Prostate gland (tissue), 2 donors: ENCODE results near the gene BTAF1. TPM values are rescaled to one million over a fixed set of nuclear protein-coding genes. Genes with fewer than 3 reads are reported as not detected.

Experiments
- DNase-seq: peaks from one replicate; pipeline ENCODE4 v3.0.0-alpha.2; 2019; ENCODE audit warnings: low spot score
- H3K27ac ChIP-seq, 2 donors: fragments of 200-600 bp; sonication (generic); 2 replicates each; pipeline ENCODE4 v1.5.1; 2017 to 2019
- H3K27me3 ChIP-seq: fragments of 200-600 bp; sonication (generic); replicated peaks from 2 replicates; pipeline ENCODE4 v1.5.1; 2019; ENCODE audit not compliant: insufficient read depth
- H3K36me3 ChIP-seq, 2 donors: fragments of 200-600 bp; sonication (generic); 1 replicate in 1 of 2; 2 replicates in 1 of 2; pipeline versions ENCODE4 v1.5.1 to v1.8.1; 2017 to 2019
- H3K4me1 ChIP-seq: fragments of 200-600 bp; sonication (generic); replicated peaks from 2 replicates; pipeline ENCODE4 v1.5.1; 2019
- H3K4me3 ChIP-seq, 2 donors: fragments of 200-600 bp; sonication (generic); 2 replicates each; pipeline ENCODE4 v1.5.1; 2017 to 2019
- H3K9me3 ChIP-seq: fragments of 200-600 bp; sonication (generic); 2 replicates; pipeline ENCODE4 v1.5.1; 2017
- CTCF ChIP-seq, 4 experiments: fragments of 200-600 bp in 2 of 4; fragments of 450-650 bp in 2 of 4; sonication (generic) in 2 of 4; IDR thresholded peaks; 1 replicate in 3 of 4; 2 replicates in 1 of 4; pipeline ENCODE4 v1.5.1; 2016 to 2019; ENCODE audit warnings: antibody characterized with exemption in 4 of 4, mild to moderate bottlenecking in 2 of 4, moderate library complexity in 2 of 4
- POLR2A ChIP-seq: fragments of 450-650 bp; IDR thresholded peaks from one replicate; pipeline ENCODE4 v1.6.1; 2016; ENCODE audit warnings: antibody characterized with exemption, mild to moderate bottlenecking
- POLR2AphosphoS5 ChIP-seq: sonication (generic); formaldehyde crosslinking; IDR thresholded peaks from one replicate; pipeline ENCODE4 v1.6.1; 2017; ENCODE audit warnings: antibody characterized with exemption
- WGBS: methylation state at CpG from one replicate; pipeline ENCODE4 v1.1.5; 2018; 5-methylcytosine and 5-hydroxymethylcytosine counted together
- intact Hi-C: fragments of 100-400 bp; cut with DNase I; formaldehyde crosslinking; loops from one replicate; pipeline ENCODE4 v1.14.2; 2022
- total RNA-seq, 2 donors: library from RNA; depleted of rRNA; stranded (reverse); fragments of >200 nt; gene quantifications; one replicate each; pipeline ENCODE4 v1.1.0, GENCODE V29; 2016

The BTAF1 gene
- total RNA-seq, 2 donors from 2014 or later, result 31.2 to 43.2 TPM

GRCh38 chr10:91953600-91954160 lies 30.1 kb downstream of the BTAF1 start:
- Histone ChIP-seq H3K4me3 (no peak overlapping the region), H3K27ac (no peak overlapping the region), H3K4me1 (no peaks in the 10 kb centered on the region), H3K9me3 (no peaks in the 10 kb centered on the region), H3K36me3 (no peaks in the 10 kb centered on the region), H3K27me3 (no peaks in the 10 kb centered on the region)
- intact Hi-C loops, result no loop called here
- no peak for DNase-seq
- WGBS, result 90% methylated on average over 2 of the region's 2 CpGs
- TF ChIP-seq CTCF (IDR thresholded peaks at IDR 0.05) (no peak), POLR2A (no peak), POLR2AphosphoS5 (no peak)

- Histone ChIP-seq H3K36me3 (no peaks in the 10 kb centered on the region), H3K27ac (no peak overlapping the region), H3K9me3 (no peaks in the 10 kb centered on the region), H3K27me3 (no peaks in the 10 kb centered on the region), H3K4me3 (no peak overlapping the region), H3K4me1 (no peaks in the 10 kb centered on the region)
- intact Hi-C loops, result no loop called here
- 65% methylated on average over 3 of the region's 3 CpGs for WGBS
- TF ChIP-seq POLR2A, result no peak
- no peak for TF ChIP-seq POLR2AphosphoS5
- TF ChIP-seq CTCF (IDR thresholded peaks at IDR 0.05), result no peak
- no peak for DNase-seq
These were observed 31.5 kb downstream of the BTAF1 start for GRCh38 chr10:91955114-91955513.

- Histone ChIP-seq H3K4me3 (no peak overlapping the region), H3K9me3 (no peaks in the 10 kb centered on the region), H3K27me3 (no peaks in the 10 kb centered on the region), H3K27ac (no peak overlapping the region), H3K36me3 (no peaks in the 10 kb centered on the region), H3K4me1 (no peaks in the 10 kb centered on the region)
- 95% methylated on average over 1 of the region's 1 CpG for WGBS
- DNase-seq, result no peak
- intact Hi-C loops, result no loop called here
- no peak for TF ChIP-seq POLR2A
These were observed 33.5 kb downstream of the BTAF1 start for GRCh38 chr10:91957091-91957490.

GRCh38 chr10:91969297-91969696 lies 45.7 kb downstream of the BTAF1 start:
- peak overlapping the region in 1 of 2 donors; percentile 72 for H3K27ac ChIP-seq

GRCh38 chr10:91974960-91975359 lies 51.4 kb downstream of the BTAF1 start:
- Histone ChIP-seq H3K36me3 (no peaks in the 10 kb centered on the region), H3K27ac (peak overlapping the region in 1 of 2 donors; percentile 13), H3K27me3 (no peaks in the 10 kb centered on the region), H3K4me3 (no peak overlapping the region), H3K4me1 (peaks cover 5% of the 10 kb centered on the region), H3K9me3 (no peaks in the 10 kb centered on the region)
- TF ChIP-seq POLR2AphosphoS5, result no peak
- TF ChIP-seq CTCF (IDR thresholded peaks at IDR 0.05), result no peak
- no peak for TF ChIP-seq POLR2A
- DNase-seq, result no peak
- intact Hi-C loops, result no loop called here
- WGBS, result 74% methylated on average over 2 of the region's 2 CpGs

More at GRCh38 chr10:91969297-91969696, 45.7 kb downstream of the BTAF1 start:
- intact Hi-C loops, result no loop called here
- no peaks in the 10 kb centered on the region for H3K27me3 ChIP-seq
- H3K4me3 ChIP-seq, result no peak overlapping the region
- TF ChIP-seq POLR2A (no peak), POLR2AphosphoS5 (no peak), CTCF (IDR thresholded peaks at IDR 0.05) (no peak)
- peaks cover 5% of the 10 kb centered on the region for H3K4me1 ChIP-seq
- WGBS, result 74% methylated on average over 4 of the region's 4 CpGs
- H3K36me3 ChIP-seq, result no peaks in the 10 kb centered on the region
- DNase-seq, result no peak
- H3K9me3 ChIP-seq, result no peaks in the 10 kb centered on the region
